HepG2 (cell line): ENCODE data around the gene BST1. TPM values are rescaled to one million over a fixed set of nuclear protein-coding genes. Genes with fewer than 3 reads are reported as not detected.

Source experiments
- CEBPB ChIP-seq: IDR thresholded peaks from 2 replicates; pipeline ENCODE4 v1.6.1; 2011; ENCODE audit warnings: low read depth, low read length, improper control_type of control experiment, borderline replicate concordance
- CENPX ChIP-seq: sonication (generic); formaldehyde crosslinking; IDR thresholded peaks from 2 replicates; pipeline ENCODE4 v1.9.0; 2021; ENCODE audit warnings: mild to moderate bottlenecking, missing genetic modification reagents, moderate library complexity
- FOXA3 ChIP-seq: IDR thresholded peaks from 2 replicates; pipeline ENCODE4 v1.6.1; 2016; ENCODE audit warnings: missing genetic modification reagents, missing compliant biosample characterization
- GATA4 ChIP-seq: sonication (generic); IDR thresholded peaks from 2 replicates; pipeline ENCODE4 v1.6.1; 2016; ENCODE audit warnings: antibody characterized with exemption, low read depth, borderline replicate concordance
- HNRNPLL ChIP-seq: fragments of 200-400 bp; formaldehyde crosslinking; IDR thresholded peaks from 2 replicates; pipeline ENCODE4 v1.6.1; 2017; ENCODE audit warnings: mild to moderate bottlenecking, low read depth, low read length; ENCODE audit not compliant: poor library complexity, severe bottlenecking
- KDM4B ChIP-seq: sonication (generic); formaldehyde crosslinking; IDR thresholded peaks from 2 replicates; pipeline ENCODE4 v1.4.0; 2020; ENCODE audit warnings: missing genetic modification reagents
- MED8 ChIP-seq: sonication (generic); formaldehyde crosslinking; IDR thresholded peaks from 2 replicates; pipeline ENCODE4 v1.8.1; 2023; ENCODE audit warnings: mild to moderate bottlenecking, missing genetic modification reagents; ENCODE audit not compliant: insufficient replicate concordance
- NCOA1 ChIP-seq: sonication (generic); formaldehyde crosslinking; IDR thresholded peaks from 2 replicates; pipeline ENCODE4 v1.9.0; 2021; ENCODE audit warnings: missing genetic modification reagents
- NKX3-1 ChIP-seq: sonication (generic); formaldehyde crosslinking; IDR thresholded peaks from 2 replicates; pipeline ENCODE4 v1.5.0; 2020; ENCODE audit warnings: missing genetic modification reagents
- PAX8 ChIP-seq: sonication (generic); formaldehyde crosslinking; IDR thresholded peaks from 2 replicates; pipeline ENCODE4 v1.8.0; 2022; ENCODE audit warnings: mild to moderate bottlenecking, missing genetic modification reagents, borderline replicate concordance
- RFX5 ChIP-seq: IDR thresholded peaks from 2 replicates; pipeline ENCODE4 v1.6.1; 2011; ENCODE audit warnings: low read depth, low read length, improper control_type of control experiment
- SOX5 ChIP-seq: IDR thresholded peaks from 2 replicates; pipeline ENCODE4 v1.6.1; 2016; ENCODE audit warnings: borderline replicate concordance
- ZNF136 ChIP-seq: sonication (generic); formaldehyde crosslinking; IDR thresholded peaks from 2 replicates; pipeline ENCODE4 v1.8.1; 2022; ENCODE audit warnings: low read depth, mild to moderate bottlenecking, moderate library complexity, missing genetic modification reagents
- ZNF253 ChIP-seq: sonication (generic); formaldehyde crosslinking; IDR thresholded peaks from 2 replicates; pipeline ENCODE4 v1.8.0; 2022; ENCODE audit warnings: mild to moderate bottlenecking, missing genetic modification reagents, borderline replicate concordance
- ZNF264 ChIP-seq: sonication (generic); formaldehyde crosslinking; IDR thresholded peaks from 2 replicates; pipeline ENCODE4 v1.4.0; 2020; ENCODE audit warnings: missing genetic modification reagents
- ZNF431 ChIP-seq: sonication (generic); formaldehyde crosslinking; IDR thresholded peaks from 2 replicates; pipeline ENCODE4 v1.9.0; 2022; ENCODE audit warnings: missing genetic modification reagents, low read depth, mild to moderate bottlenecking, borderline replicate concordance
- polyA plus RNA-seq, 8 experiments: library from polyadenylated mRNA; depleted of rRNA in 3 of 8; stranded (reverse) in 7 of 8; unstranded in 1 of 8; fragments of >200 nt; fragmentation: Illumina TruSeq in 4 of 8; extraction: Trizol in 4 of 8; gene quantifications; 2 replicates each; pipeline versions ENCODE4 v1.2.1 to v1.2.3, GENCODE V29; 2011 to 2016; ENCODE audit warnings: low read depth in 4 of 8, missing spikeins in 1 of 8, mixed read lengths in 1 of 8; ENCODE audit not compliant: insufficient read depth in 1 of 8
- total RNA-seq, 5 experiments: library from RNA; depleted of rRNA; stranded (reverse); fragments of >200 nt; fragmentation: Illumina TruSeq; extraction: Trizol; gene quantifications; 2 replicates each; pipeline ENCODE4 v1.2.3, GENCODE V29; 2016; ENCODE audit warnings: low read depth in 1 of 5
- TF ChIP-seq, protein P1 (sequence below): IDR thresholded peaks from 2 replicates; pipeline ENCODE4 v1.6.1; 2018; ENCODE audit warnings: missing genetic modification reagents, mild to moderate bottlenecking, missing compliant biosample characterization
- TF ChIP-seq, protein P2 (sequence below): sonication (generic); formaldehyde crosslinking; IDR thresholded peaks from 2 replicates; pipeline ENCODE4 v1.4.0; 2020; ENCODE audit warnings: mild to moderate bottlenecking, missing genetic modification reagents
- TF ChIP-seq, protein P3 (sequence below): sonication (generic); formaldehyde crosslinking; IDR thresholded peaks from 2 replicates; pipeline ENCODE4 v1.4.0; 2020; ENCODE audit warnings: mild to moderate bottlenecking, missing genetic modification reagents
- TF ChIP-seq, protein P4 (sequence below): sonication (generic); formaldehyde crosslinking; conservative IDR thresholded peaks from 2 replicates; pipeline ENCODE4 v1.4.0; 2020; ENCODE audit warnings: missing genetic modification reagents
- TF ChIP-seq, protein P5 (sequence below): sonication (generic); formaldehyde crosslinking; IDR thresholded peaks from 2 replicates; pipeline ENCODE4 v1.4.0; 2020; ENCODE audit warnings: mild to moderate bottlenecking, missing genetic modification reagents

Gene BST1
- total and polyA plus RNA-seq, 2 of the 13 experiments (the other 11 are each of a cell fraction or from before 2014, with no cell fraction given): 0.09 to 0.49 TPM

DNA sequence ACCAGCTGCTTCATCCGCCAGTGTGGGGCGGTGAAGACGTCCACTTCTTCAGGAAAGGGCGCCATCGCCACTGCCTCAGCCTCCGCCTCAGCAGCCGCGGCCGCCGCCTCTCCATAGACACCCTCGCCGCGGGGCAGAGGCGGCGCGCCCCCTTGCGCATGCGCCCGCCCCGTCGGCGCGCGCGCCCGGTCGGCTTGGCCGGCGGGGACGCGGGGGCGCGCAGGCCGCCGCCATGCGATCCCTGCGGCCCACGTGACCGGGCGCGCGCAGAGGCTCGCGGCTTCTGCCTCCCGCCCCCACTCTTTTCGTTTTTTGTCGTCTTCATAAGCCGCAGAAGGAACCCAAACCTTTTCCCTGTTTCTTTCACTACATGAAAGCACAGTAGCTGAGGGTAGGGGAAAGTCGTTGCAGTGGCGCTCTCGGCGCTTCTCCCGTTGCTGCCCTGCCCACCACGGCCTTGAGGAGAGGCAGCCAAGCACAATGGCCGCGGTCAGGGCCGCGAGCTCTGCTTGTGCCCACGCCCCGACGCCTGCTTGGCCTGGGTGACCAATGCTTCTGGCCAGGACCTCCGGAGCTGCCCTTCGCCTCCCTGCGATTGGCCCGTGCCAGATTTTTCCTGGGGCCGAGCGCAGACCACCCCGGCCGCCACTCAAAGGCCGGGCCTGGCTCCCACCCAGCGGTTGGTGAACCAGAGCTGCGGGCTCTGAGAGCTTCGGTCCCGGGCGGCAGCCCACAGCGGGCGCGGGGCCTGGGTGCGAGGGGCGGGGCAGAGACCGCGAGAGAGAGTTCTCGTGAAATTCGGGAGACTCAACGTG, 47.4 kb upstream of the BST1 start, which contains the start of gene FBXL5 (continued):
- no peak for TF ChIP-seq SOX5 (CRISPR knock-in tag)
- no peak for TF ChIP-seq ZNF264
- TF ChIP-seq HNRNPLL: no peak
- TF ChIP-seq, protein P1, sequence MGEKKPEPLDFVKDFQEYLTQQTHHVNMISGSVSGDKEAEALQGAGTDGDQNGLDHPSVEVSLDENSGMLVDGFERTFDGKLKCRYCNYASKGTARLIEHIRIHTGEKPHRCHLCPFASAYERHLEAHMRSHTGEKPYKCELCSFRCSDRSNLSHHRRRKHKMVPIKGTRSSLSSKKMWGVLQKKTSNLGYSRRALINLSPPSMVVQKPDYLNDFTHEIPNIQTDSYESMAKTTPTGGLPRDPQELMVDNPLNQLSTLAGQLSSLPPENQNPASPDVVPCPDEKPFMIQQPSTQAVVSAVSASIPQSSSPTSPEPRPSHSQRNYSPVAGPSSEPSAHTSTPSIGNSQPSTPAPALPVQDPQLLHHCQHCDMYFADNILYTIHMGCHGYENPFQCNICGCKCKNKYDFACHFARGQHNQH (CRISPR knock-in tag): no peak
- TF ChIP-seq ZNF253 (CRISPR knock-in tag): no peak
- TF ChIP-seq RFX5: no peak
- TF ChIP-seq, protein P2, sequence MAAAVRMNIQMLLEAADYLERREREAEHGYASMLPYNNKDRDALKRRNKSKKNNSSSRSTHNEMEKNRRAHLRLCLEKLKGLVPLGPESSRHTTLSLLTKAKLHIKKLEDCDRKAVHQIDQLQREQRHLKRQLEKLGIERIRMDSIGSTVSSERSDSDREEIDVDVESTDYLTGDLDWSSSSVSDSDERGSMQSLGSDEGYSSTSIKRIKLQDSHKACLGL: peak; percentile 87
- TF ChIP-seq, protein P3, sequence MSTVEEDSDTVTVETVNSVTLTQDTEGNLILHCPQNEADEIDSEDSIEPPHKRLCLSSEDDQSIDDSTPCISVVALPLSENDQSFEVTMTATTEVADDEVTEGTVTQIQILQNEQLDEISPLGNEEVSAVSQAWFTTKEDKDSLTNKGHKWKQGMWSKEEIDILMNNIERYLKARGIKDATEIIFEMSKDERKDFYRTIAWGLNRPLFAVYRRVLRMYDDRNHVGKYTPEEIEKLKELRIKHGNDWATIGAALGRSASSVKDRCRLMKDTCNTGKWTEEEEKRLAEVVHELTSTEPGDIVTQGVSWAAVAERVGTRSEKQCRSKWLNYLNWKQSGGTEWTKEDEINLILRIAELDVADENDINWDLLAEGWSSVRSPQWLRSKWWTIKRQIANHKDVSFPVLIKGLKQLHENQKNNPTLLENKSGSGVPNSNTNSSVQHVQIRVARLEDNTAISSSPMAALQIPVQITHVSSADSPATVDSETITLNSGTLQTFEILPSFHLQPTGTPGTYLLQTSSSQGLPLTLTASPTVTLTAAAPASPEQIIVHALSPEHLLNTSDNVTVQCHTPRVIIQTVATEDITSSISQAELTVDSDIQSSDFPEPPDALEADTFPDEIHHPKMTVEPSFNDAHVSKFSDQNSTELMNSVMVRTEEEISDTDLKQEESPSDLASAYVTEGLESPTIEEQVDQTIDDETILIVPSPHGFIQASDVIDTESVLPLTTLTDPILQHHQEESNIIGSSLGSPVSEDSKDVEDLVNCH (CRISPR knock-in tag): no peak; the same call in 1 of the 2 replicates
- TF ChIP-seq KDM4B (CRISPR knock-in tag): peak; percentile 78; the same call in 1 of the 2 replicates
- no peak for TF ChIP-seq NKX3-1 (CRISPR knock-in tag)
- TF ChIP-seq CENPX (CRISPR knock-in tag): no peak
- no peak for TF ChIP-seq ZNF431 (CRISPR knock-in tag)
- TF ChIP-seq ZNF136: no peak
- TF ChIP-seq NCOA1: 0 out of 2 replicates have a peak, but pooled peaks have one; percentile 55
- no peak for TF ChIP-seq CEBPB
- peak; percentile 79 for TF ChIP-seq MED8
- TF ChIP-seq, protein P4, sequence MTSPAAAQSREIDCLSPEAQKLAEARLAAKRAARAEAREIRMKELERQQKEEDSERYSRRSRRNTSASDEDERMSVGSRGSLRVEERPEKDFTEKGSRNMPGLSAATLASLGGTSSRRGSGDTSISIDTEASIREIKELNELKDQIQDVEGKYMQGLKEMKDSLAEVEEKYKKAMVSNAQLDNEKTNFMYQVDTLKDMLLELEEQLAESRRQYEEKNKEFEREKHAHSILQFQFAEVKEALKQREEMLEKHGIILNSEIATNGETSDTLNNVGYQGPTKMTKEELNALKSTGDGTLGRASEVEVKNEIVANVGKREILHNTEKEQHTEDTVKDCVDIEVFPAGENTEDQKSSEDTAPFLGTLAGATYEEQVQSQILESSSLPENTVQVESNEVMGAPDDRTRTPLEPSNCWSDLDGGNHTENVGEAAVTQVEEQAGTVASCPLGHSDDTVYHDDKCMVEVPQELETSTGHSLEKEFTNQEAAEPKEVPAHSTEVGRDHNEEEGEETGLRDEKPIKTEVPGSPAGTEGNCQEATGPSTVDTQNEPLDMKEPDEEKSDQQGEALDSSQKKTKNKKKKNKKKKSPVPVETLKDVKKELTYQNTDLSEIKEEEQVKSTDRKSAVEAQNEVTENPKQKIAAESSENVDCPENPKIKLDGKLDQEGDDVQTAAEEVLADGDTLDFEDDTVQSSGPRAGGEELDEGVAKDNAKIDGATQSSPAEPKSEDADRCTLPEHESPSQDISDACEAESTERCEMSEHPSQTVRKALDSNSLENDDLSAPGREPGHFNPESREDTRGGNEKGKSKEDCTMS (CRISPR knock-in tag): no peak
- no peak for TF ChIP-seq GATA4
- TF ChIP-seq FOXA3 (CRISPR knock-in tag): 0 out of 2 replicates have a peak, but pooled peaks have one; percentile 12
- TF ChIP-seq PAX8: no peak
- TF ChIP-seq, protein P5, sequence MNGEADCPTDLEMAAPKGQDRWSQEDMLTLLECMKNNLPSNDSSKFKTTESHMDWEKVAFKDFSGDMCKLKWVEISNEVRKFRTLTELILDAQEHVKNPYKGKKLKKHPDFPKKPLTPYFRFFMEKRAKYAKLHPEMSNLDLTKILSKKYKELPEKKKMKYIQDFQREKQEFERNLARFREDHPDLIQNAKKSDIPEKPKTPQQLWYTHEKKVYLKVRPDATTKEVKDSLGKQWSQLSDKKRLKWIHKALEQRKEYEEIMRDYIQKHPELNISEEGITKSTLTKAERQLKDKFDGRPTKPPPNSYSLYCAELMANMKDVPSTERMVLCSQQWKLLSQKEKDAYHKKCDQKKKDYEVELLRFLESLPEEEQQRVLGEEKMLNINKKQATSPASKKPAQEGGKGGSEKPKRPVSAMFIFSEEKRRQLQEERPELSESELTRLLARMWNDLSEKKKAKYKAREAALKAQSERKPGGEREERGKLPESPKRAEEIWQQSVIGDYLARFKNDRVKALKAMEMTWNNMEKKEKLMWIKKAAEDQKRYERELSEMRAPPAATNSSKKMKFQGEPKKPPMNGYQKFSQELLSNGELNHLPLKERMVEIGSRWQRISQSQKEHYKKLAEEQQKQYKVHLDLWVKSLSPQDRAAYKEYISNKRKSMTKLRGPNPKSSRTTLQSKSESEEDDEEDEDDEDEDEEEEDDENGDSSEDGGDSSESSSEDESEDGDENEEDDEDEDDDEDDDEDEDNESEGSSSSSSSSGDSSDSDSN (CRISPR knock-in tag): no peak; the same call in none of the 2 replicates
